SK-N-MC (cell line): Measurements from ENCODE around the gene NSL1.

ENCODE experiments used
- EZH2 ChIP-seq: fragments of 200-600 bp; sonication (generic); IDR thresholded peaks from one replicate; pipeline ENCODE4 v1.6.1; 2017; ENCODE audit warnings: antibody characterized with exemption
- FOXP2 ChIP-seq: optimal IDR thresholded peaks from 2 replicates; pipeline ENCODE3; 2011; ENCODE audit warnings: mild to moderate bottlenecking, moderate library complexity; ENCODE audit not compliant: insufficient read depth; ENCODE audit errors: extremely low read length, control extremely low read depth
- POLR2AphosphoS5 ChIP-seq: IDR thresholded peaks from 2 replicates; pipeline ENCODE4 v1.6.1; 2012; ENCODE audit warnings: mild to moderate bottlenecking, low read depth, low read length, borderline replicate concordance

DNA sequence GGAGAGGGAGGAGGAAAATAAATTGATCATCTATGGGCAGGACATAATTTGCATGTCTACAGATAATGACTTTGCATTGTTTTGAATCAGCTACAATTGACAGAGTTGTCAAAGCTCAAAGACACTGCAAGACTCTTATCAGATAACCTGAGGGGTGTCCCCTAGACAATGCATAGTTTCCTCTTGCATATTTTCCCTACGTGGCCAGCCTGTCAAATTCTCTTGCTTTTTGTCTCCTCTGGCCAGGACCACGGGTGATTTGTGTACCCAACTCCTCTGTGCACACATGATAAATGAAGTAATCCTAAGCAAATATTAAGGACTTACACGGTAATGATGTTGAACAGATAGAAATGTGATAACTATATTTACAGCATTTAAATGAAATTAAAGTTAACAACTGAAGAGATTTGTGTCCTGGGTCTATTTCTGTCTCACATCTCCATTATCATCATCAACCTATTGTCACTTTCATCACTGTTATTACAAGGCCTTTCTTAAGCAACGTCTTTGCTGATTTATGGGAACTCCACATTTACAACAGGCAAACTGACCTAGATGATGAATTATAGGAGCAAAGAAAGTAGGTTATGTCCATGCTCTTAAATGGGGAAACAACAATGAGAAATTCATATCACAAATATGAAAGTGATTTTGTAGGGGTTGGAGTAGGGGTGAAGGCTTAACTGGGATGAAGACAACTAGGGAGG lies 110.7 kb downstream of the NSL1 start:
- no peak for TF ChIP-seq POLR2AphosphoS5
- TF ChIP-seq EZH2: no peak
- no peak for TF ChIP-seq FOXP2
